ENCODE results near the gene COLEC12. TPM values are rescaled to one million over a fixed set of nuclear protein-coding genes. Genes with fewer than 3 reads are reported as not detected.

The COLEC12 gene
- total and polyA plus RNA-seq, 9 donors = 0.78 to 20.7 (median 5.9) TPM

DNA sequence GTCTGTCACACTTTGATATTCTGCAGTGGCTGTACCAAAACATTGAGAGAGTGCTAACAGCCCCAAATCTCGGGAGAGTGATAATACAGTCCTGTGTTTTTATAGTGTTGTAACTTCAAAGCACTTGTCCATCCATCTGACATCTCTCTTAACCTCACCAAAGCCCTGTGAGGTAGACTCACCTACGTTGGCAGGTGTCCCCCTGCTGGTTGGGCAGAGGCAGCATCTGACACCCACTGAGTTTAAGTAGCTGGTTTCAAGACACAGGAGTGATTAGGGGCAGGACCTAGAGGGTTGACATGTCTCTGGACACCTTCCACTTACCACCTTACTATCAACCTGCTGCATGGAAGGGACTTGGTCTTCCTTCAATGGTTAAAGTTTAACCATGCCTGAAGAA is 22.9 kb downstream of the COLEC12 start:
- DNase-seq = no peak
- Histone ChIP-seq H3K27me3 (no peaks in the 10 kb centered on the region), H3K4me3 (no peak overlapping the region), H3K36me3 (no peaks in the 10 kb centered on the region), H3K9me3 (no peaks in the 10 kb centered on the region), H3K4me1 (ENCODE audit: insufficient read depth) (peaks cover 15% of the 10 kb centered on the region), H3K27ac (no peak overlapping the region)
- TF ChIP-seq EP300 (IDR thresholded peaks at IDR 0.05) = no peak
- TF ChIP-seq POLR2A (IDR thresholded peaks at IDR 0.05) = no peak
- TF ChIP-seq, protein P1, sequence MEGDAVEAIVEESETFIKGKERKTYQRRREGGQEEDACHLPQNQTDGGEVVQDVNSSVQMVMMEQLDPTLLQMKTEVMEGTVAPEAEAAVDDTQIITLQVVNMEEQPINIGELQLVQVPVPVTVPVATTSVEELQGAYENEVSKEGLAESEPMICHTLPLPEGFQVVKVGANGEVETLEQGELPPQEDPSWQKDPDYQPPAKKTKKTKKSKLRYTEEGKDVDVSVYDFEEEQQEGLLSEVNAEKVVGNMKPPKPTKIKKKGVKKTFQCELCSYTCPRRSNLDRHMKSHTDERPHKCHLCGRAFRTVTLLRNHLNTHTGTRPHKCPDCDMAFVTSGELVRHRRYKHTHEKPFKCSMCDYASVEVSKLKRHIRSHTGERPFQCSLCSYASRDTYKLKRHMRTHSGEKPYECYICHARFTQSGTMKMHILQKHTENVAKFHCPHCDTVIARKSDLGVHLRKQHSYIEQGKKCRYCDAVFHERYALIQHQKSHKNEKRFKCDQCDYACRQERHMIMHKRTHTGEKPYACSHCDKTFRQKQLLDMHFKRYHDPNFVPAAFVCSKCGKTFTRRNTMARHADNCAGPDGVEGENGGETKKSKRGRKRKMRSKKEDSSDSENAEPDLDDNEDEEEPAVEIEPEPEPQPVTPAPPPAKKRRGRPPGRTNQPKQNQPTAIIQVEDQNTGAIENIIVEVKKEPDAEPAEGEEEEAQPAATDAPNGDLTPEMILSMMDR (IDR thresholded peaks at IDR 0.05) = no peak
- WGBS, 3 donors = 66 to 71% (median 69%) methylated on average over 2 of the region's 2 CpGs
- intact Hi-C loops (cut with DNase I) = no loop called here

DNA sequence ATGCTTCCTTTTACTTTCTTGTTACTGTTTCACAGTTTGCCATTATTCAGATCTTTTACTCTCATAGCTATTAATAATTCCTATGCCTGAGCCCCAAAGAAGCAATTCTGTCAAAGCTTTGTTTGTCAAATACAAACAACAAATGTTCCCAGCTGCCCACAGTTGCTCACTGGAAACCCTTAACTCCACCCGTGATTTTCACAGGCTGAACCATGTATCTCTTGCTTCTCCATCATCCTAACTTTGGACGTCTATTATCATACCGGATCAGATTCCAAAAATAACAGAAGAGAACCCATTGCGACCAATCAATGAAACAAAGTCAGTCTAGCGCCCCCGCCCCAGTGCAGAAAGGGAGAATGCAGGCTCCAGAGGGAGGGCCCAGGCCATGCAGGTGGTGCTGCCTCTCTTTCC is 24.2 kb downstream of the COLEC12 start:
- intact Hi-C loops (cut with DNase I) = no loop called here
- no peaks in the 10 kb centered on the region for H3K27me3 ChIP-seq
- peaks cover 15% of the 10 kb centered on the region for H3K4me1 ChIP-seq (ENCODE audit: insufficient read depth)
- DNase-seq = no peak
- TF ChIP-seq EP300 (IDR thresholded peaks at IDR 0.05) = no peak
- TF ChIP-seq, protein P1 (IDR thresholded peaks at IDR 0.05) = no peak
- TF ChIP-seq POLR2A (IDR thresholded peaks at IDR 0.05) = no peak
- H3K36me3 ChIP-seq = no peaks in the 10 kb centered on the region
- WGBS, 3 donors = 29 to 36% (median 31%) methylated on average over 6 of the region's 6 CpGs
- no peaks in the 10 kb centered on the region for H3K9me3 ChIP-seq
- no peak overlapping the region for H3K27ac ChIP-seq
- no peak overlapping the region for H3K4me3 ChIP-seq

DNA sequence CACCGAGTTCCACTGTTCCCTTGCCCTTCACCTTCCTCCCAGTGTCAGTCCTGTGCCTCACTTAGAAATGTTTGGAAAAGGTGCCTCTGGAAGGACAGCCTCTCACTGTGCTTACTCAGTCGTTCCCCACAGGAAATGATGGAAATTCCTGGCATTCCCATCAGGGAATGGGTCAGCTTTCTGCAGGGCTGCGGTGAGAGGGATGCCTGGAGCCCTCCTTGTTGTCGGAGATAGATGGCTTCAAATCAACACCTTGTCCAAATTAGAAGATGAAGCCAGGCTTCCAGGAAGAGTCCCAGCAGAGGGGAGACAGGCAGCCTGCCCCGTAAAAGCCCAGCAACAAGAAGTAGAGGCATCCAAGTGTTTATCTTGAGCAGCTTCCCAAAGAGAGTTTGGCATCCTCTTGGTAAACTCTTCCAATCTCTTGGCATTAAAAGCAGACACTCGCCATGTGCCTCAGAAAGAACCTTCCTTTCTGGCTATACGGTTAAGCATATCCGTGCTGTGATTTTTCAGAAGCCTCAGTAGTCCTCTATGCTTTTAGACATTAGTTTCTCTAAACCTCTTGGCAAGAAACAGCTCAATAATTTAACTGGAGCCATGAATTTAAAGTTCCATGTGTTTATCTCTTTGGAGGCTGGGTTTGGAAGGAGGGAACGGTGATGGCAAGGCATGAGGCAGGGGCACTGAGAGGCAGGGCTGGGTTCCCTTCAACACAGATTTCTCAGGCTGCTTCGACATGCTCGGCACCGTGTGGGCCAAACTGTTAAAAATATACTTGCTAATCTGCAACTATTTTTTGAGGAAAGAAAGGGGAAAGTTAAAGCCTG is 25.1 kb downstream of the COLEC12 start:
- TF ChIP-seq, protein P1 (IDR thresholded peaks at IDR 0.05) = no peak
- peak in 1 of 5 donors; percentile 27 for DNase-seq
- intact Hi-C loops (cut with DNase I) = no loop called here
- H3K27ac ChIP-seq = no peak overlapping the region
- no peaks in the 10 kb centered on the region for H3K9me3 ChIP-seq
- no peaks in the 10 kb centered on the region for H3K36me3 ChIP-seq
- H3K4me3 ChIP-seq = no peak overlapping the region
- 8 to 11% (median 10%) methylated on average over 12 of the region's 12 CpGs for WGBS, 3 donors
- H3K4me1 ChIP-seq (ENCODE audit: insufficient read depth) = peaks cover 15% of the 10 kb centered on the region
- H3K27me3 ChIP-seq = no peaks in the 10 kb centered on the region

DNA sequence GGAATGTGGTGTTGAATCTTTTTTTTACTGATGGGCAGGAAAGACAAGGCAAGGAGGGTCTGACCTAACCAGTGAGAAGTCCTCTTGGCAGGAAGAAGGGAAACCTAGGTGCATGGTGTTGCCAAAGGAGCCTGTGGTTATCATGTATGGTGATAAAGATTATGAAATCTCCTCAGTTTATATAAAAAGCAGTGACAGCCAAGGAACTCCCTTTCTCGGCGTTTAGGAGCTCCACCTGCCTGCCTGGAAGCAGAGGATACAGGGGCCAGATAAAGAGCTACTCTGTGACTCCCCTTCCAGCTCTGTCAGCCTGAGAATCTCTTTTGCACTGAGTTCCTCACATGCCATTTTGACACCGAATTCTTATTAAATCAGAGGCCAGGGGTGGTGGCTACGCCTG is 26.1 kb downstream of the COLEC12 start:
- H3K27me3 ChIP-seq = no peaks in the 10 kb centered on the region
- H3K4me1 ChIP-seq (ENCODE audit: insufficient read depth) = peaks cover 10% of the 10 kb centered on the region
- no peaks in the 10 kb centered on the region for H3K36me3 ChIP-seq
- H3K4me3 ChIP-seq = no peak overlapping the region
- no peak overlapping the region for H3K27ac ChIP-seq
- intact Hi-C loops (cut with DNase I) = no loop called here
- WGBS, 3 donors = 60 to 71% (median 64%) methylated on average over 4 of the region's 4 CpGs
- no peak for TF ChIP-seq POLR2A (IDR thresholded peaks at IDR 0.05)
- TF ChIP-seq, protein P1 (IDR thresholded peaks at IDR 0.05) = no peak
- no peak for TF ChIP-seq EP300 (IDR thresholded peaks at IDR 0.05)
- H3K9me3 ChIP-seq = no peaks in the 10 kb centered on the region
- DNase-seq = no peak
